Kasumi-1 (cell line): ENCODE data around the gene VANGL2.

Experiments used
- DNase-seq, 2 experiments: peaks; one replicate each; lab custom pipeline; 2025; lab: John Stamatoyannopoulos, UW

Gene VANGL2

DNA sequence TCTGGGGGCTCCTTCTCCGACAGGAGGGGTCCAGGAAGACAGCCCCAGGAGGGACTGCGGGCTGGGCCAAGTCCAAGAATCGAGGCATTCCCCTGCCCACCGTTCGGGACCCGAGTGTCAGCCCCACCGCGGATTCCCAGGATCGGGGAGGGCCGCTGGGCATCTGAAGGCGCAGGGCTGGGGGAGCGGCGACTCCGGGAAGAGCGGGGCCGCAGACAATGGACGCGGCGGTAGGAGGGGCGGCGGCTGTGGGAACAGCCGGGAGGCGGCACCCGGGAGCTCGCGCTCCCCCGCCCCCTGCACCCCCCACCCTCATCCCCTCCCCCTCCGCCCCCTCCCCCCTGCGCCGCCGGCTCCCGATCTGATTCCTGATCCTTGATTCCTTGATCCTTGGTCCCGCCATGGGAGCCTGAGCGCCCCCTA lies at the start of gene VANGL2:
TSS of gene VANGL2 (plus strand) at position 342 of the 423 bp plus-strand sequence. CDS start 15,274 bp downstream, outside the sequence.
- peak; percentile 21 to 22 for DNase-seq

DNA sequence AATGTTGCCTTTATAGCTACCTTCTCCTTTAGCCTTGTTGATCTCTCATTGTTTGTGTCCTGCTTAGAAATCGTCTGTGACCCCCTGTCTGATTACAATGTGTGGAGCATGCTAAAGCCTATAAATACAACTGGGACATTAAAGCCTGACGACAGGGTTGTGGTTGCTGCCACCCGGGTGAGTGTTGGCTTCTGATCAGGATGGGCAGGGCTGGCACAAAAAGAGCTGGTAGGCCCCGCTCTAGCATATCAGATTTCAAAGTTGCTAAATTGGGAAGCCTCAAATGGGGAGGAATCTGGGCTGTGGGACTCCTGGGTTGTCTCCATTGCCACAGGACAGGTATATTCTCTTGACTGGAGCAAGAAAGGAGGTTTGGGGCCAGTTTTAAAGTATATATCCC lies 48.7 kb upstream of the VANGL2 start:
- DNase-seq = no peak

DNA sequence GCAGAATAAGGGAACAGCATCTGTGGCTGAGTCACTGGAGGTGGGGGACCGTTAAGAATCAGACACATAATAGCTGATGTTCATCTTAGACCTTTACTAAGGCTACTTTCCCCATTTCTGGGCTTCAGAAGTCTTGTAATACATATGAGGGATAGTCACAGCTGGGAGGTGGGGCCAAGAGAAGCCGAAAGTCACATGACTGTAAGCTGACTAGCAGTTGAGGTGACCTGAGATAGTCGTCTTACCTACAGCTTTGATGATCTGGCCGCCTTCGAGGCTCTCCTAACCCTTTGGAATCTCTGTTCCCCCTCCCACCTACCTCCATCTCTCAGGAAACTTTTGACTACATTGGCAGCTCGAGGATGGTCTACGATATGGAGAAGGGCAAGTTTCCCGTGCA lies 47.8 kb upstream of the VANGL2 start:
- no peak for DNase-seq

DNA sequence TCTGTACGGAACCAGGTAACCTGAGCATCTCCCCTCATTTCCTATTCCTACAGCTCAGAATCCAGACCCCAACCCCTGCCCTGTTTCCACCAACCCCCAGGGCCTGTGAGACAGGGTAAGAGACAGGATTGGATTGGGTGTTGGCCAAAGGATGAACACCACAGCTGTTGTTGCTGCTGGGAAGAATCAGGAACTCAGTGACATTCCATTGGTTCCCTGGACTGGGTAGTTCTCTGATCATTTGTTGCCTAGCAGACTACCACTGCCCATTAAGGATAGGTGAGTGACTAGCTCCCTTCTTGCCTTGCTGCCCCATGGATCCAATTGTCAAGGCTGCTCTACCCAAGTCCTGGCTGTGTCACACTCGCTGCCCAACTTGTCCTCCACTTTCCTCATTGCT lies 47.1 kb upstream of the VANGL2 start:
- no peak for DNase-seq

DNA sequence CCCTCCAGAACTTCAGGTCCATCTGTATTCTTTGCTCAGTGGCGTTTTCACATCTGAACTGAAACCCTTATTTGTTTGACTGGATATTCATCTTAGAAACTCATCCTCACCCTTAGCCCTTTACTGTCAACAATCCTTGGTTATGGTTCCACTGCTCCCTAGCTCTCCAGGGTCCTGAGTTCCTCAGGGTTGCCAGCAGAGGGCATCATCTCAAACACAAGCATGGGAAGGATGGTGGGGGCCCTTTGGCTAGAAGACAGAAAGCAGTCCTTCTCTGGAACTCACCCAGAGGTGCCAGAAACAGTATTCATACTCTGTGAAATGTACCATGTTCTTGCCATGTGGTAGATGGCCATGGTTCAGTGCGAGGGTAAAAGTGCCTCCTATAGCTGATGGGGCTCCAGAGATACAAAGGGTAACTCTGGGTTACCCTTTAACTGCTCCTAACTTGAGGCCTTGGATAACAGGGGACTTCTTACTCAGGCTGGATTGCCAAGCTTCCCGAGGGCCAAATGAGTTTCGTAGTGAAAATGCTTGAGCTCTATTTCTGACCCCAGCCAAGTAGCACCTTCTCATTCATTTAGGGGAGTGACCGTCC lies 45.9 kb upstream of the VANGL2 start:
- DNase-seq = peak; percentile 50 to 67

DNA sequence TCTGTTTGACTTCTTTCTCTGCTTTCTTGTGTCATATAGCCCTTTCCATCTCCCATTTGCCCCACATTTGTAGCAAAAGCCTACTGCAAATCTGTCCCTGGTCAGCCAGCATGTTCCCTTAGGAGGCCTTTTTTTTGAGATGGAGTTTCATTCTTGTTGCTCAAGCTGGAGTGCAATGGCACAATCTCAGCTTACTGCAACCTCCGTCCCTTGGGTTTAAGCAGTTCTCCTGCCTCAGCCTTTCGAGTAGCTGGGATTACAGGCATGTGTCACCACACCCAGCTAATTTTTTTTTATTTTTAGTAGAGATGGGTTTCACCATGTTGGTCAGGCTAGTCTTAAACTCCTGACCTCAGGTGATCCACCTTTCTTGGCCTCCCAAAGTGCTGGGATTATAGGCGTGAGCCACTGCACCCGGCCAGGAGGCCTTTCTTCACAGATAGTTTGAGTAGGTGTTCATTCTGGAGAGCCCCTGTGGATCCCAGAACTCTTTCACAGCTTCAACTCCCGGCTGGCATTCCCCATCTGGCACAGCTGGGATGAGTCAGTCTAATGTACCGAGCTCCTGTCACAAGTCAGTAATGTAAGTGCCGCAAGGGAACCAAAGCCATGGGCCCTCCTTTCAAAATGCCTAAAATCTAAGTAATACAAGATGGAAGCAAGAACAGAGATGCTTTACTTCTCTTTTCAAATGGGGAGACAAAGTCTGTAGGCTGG lies 42.9 kb upstream of the VANGL2 start:
- no peak for DNase-seq

DNA sequence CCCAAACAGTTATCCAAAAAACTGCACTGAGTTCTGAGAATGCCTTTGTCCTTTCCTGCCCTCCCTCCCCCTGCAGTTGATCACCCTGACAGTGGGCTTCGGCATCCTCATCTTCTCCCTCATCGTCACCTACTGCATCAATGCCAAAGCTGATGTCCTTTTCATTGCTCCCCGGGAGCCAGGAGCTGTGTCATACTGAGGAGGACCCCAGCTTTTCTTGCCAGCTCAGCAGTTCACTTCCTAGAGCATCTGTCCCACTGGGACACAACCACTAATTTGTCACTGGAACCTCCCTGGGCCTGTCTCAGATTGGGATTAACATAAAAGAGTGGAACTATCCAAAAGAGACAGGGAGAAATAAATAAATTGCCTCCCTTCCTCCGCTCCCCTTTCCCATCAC lies 42.3 kb upstream of the VANGL2 start:
- no peak for DNase-seq

DNA sequence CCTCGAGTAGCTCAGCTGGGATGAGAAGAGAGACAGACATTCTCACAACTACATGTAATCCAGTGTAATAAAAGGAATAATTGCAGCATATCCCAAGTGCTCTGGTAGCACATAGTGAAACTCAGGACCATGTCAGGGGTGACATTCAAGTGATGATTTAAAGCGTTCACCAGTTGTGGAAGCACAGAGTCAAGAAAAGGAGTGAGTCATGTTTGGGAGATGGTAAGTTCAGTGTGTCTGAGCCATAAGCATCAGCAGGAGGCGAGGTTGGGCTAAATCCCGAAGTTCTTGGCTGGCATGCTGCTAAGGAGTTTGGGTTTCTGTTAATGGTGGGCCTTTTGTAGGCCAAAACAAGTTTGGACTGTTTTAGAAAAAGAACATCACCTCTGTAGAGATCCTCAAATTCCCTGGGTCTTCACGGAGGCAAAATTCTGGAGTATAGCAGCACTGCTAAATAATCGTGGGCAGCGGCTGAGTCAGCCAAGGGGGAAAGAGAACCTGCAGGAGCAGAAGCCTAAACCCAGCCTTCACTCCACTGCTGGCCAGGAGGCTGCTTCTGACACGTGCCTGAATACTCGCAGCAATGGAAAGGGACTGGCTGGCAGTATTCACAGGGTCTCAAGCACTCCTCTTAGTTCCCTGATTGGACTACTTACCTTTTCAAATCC lies 40.7 kb upstream of the VANGL2 start:
- DNase-seq = no peak

DNA sequence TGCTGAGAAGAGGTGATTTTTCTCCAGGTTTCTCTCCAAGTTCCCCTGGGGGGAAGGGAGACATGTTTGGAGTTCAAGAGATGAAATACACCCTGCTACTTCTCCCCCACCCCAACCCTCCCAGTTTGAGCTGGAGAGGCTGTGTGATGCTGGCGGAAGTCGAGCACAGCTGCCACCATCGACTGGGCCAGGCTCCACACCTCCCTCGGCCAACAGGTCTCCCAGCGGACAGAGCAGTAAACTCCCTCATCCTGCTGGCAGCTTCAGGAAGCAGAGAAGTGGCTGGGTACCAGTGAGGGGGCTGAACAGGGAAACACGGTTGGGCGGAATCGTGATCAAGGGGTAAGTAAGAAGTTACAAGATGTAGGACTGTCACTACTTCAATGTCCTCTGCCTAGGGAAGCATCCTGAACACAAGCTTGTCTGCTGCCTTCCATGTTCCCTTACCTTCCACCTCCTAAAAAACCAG lies 40.1 kb upstream of the VANGL2 start:
- DNase-seq = no peak

DNA sequence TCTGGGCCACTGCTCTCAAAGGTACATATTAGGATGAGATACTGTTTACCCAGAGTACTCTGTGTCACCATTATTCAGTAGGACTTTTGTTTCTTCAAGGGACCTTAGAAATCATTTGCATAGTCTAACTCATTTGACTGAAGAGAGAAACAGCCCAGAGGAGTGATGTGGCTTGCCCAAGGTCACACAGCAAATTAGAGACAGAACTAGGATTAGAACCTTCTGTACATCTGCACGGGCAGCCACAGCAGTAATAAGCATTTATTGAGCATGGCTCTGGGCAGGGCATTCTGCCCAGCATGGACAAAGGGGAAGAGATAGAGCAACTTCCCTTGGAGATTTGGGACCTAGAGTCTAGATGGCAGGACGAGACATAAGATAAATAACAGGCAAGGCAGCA lies 39.2 kb upstream of the VANGL2 start:
- no peak for DNase-seq

DNA sequence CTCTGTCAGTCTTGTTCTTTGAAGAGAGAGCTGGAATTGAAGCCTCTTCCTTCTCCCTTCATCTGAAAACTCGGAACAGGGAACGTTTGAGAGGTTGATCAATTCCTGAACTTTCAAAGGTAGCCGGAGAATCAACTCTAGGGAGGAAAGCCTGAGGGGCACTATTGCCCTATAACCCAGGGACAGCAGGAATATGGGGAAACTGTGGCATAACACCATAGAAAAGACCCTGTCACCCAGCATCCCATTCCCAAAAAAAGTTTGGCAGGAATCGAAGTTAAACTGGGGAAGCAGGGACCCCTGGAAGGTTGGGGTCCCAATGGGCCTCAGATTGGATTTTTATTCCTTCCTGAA lies 38.6 kb upstream of the VANGL2 start:
- DNase-seq = no peak

DNA sequence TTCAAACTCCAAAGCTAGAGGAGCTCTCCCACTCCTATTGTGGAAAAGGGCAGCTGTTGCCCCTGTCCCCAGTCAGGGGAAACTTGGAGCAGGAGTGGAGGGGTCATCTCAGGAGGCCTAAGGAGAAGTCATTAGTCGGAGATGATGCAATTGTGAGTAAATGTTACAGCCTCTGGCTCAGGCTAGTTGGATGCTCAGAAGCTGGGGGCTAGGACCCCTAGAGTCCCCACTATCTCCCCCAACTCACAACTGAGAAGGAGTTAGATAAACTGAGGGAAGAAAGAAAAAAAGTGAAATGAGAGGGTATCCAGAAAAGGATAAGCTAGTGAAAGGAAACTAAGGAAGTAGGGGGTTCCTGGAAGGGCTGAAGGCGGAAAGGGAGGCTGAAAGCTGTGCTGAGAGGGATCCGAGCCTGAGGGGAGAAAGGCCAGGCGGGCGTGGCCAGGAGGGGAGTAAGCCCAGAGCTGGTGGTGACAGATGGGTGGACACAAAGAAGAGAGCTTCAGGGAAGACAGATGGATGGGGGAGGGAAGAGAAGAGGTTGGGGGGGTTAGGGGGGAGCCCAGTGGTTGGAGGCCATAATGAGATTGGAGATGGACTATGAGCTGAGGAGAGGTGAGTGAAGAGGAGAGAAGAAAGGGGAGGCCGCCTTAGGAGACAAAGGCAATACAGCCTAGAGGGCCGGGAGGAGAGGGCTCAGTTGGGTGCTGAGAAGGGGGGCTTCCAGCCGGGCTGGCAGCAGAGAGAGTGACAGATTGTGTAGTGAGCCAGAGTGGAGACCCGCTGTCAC lies 38.0 kb upstream of the VANGL2 start:
- DNase-seq = no peak

DNA sequence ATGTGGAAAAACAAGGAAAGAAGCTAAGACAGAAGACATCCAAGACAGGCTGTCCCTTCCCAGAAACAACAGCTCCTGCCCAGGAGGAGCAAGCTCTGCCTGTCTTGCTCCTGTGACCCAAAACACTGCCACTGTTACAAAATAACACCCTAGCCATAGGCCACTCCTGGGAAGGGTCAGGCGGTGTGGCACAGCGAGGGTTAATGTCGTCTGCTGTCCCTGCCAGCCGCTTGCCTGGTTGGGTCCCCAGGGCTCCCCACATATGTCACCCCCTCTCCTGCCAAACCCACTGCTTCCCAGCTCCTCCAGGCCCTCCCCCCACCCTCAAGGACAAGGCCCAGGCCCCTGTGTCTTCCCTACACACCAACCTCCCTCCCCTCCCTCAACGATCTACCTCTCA lies 37.4 kb upstream of the VANGL2 start:
- no peak for DNase-seq

DNA sequence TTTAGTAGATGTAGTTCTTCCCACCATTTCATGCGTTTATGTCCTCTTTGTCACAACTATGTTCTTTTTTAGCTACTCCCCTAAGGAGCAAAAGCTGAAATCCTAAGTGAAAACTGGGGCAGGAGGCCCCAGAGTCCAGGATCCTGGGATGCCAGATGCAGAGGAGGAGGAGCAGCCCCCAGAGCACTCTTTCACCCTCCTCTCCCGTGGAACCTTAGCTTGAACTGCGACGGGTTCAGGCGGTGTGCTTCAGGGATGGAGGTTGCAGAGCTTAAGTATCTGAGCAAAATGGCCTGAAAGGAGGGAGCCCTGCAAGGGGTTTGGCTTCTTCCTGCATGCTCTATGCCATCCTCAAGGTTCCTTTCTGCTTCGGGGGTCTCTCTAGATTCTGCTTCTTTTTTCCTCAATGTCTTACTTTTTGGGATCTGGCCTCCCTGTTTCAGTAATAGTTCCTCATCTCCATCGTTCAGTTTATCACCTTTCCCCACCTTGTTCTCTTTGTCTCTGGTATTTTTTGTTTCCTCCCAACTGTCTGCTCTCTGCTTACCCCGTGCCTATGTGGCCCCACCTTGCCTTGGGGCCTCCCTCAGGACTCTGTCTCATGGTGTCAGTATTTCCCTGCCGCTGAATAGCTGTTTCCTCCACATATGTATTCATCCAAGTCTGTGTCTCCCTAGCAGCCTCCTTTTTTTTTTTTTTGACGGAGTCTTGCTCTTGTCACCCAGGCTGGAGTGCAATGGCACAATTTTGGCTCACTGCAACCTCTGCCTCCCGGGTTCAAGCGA lies 36.2 kb upstream of the VANGL2 start:
- no peak for DNase-seq

DNA sequence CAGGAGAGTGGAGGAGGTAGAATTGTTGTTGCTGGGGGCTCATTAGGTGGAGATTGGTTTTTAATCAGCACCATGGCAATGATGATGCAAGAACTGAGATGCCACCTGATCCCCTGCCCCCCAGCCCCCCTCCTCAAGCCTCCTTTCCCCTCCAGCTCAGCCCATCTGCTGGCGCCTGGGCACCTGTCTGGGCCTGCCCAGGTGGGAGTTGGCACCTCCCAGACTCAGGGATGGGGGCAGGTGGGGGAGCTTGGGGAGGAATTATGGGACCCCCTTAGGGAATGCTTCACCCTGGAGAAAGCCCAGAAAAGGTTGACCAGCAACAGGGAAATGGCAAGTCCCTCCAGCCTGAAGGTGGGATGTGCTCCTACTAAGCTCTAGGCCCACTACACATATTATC lies 35.0 kb upstream of the VANGL2 start:
- DNase-seq = no peak

DNA sequence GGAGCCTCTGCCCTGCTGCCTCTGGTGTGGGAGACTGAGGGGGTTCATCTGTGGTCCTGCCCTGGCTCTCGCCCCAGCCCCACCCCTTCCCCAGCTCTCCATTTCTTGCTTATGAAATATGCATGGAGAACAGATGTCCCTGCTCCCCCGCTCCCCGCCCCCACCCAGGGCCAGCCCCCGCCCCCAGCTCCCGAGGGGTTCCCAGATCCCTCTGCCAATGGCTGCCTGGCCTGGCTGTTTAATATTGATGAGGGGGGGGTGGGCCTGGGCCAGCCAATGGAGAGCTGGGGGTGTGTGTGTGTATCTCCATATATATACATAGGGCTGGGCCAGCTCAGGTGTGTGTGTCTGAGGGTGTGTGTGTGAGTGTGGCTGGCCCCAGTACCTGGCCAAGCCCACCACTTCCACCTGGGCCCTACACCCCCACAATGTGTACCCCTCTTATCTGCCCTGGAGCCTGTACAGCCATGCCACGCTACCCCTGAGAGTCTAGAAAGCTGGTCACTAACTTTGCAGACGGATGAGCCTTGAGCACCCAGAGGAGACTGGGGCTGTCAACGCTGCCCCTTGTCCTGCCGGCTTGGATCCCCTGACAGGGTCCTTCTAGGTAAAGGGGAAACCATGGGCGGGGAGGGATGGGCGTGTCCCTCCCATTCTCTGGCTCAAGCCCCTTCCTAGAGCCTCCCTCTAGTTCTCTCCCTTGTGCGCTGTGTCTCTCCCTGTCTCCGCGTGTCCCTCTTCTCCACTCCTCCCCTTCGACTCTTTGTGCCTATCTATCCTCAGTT lies 33.4 kb upstream of the VANGL2 start, which contains the start of gene NHLH1:
TSS of gene NHLH1 (plus strand) at position 341 of the 785 bp plus-strand sequence. CDS start 3,661 bp downstream, outside the sequence.
- DNase-seq = no peak

DNA sequence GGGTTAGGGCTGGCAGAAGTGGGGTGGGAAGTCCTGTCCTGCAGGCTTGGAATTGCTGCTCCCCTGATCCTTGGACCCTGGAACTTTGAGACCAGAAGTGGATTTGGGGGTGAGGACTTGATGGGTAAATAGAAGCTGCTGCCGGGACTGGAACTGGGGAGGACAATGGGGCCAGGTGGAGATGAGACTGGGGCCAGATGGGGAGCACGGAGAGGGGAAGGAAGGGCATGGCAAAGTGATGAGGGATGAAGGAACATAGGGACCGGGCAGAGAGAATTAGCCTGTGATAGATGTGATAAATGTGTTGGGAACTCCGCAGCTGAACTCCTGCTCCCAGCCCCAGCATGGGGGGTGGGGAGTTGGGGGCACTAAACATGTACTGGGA lies 32.9 kb upstream of the VANGL2 start:
- no peak for DNase-seq

DNA sequence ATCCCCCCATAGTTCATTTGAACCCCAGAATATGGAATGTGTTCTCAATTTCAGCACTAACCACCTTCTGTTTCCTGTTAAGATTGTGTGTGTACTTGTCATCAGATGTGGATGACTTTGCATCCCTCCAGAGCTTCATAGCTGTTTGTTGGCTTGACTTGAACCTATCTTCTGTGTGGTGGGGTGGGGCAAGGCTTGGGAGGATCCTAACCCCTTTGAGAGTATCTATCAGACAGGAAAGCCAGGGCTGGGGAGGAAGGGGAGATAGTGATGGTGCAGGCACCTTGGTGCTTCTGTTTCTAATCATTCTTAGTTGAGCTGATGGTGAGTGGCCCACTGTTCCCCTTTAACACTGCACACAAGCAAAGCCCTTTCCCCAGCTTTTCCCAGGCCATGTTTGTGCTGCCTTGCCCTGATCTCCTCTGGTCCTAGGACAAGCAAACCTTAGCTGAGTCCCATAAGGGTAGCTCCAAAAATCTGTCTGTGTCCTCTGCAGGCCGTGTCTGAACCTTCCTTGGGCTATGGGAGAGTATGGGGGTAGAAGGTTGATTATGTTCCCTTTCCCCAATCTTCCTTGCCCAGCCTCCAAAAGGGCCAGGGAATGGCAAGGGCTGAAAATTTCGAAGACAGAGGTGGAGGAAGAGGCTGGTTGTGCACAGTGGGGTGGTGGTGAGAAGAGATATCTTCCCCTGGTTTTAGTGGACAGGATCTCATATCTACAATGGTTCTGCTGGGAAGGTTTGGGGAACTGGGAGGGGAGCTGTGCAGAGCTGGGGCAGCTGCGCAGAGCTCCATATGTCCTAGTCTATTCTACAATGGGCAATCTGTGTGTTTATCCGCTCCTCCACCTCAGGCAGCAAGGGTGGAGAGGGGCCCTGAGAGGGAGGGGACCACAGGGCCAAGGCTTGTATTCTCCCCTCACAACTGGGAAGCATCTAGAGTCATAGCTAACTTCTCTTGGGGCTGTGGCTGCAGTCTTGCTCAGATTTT lies 32.1 kb upstream of the VANGL2 start:
- no peak for DNase-seq

DNA sequence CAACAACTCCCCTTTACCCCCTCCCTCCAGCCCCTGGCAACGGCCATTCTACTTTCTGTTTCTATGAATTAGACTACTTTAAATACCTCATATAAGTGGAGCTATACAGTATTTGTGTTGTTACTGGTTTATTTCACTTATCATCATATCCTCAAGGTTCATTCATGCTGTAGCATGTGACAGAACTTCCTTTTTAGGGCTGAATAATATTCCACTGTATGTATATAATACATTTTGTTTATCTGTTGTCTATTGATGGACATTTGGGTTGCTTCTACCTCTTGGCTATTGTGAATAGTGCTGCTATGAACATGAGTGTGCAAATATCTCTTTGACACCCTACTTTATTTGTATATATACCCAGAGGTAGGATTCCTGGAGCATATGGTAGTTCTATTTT lies 31.3 kb upstream of the VANGL2 start:
- no peak for DNase-seq
